Measurements from ENCODE around the gene BICD1. TPM values are rescaled to one million over a fixed set of nuclear protein-coding genes. Genes with fewer than 3 reads are reported as not detected.

Gene BICD1
- total RNA-seq, 1 donor from 2014 or later: 7.7 TPM

DNA sequence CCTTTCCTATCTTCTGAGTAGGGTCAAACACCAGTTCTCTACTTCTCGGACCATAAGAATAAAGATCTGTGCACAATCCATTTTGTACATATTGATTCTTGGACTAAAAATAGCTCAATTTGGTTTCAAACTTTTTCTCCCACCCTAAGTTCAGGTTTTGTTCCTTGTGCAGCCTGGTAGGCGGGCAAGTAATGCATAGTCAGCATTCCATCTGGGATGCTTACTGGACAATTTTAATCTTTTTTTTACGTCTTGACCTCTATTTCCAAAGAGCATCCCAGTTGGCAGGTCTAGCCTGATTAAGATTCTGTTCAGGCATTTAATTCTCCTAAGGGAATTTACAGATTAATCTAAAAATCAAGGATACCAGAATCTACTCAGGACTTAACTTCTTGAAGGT, 126.9 kb downstream of the BICD1 start:
- no peak overlapping the region for H3K4me3 ChIP-seq (ENCODE audit: low read depth, low read length)
- DNase-seq (ENCODE audit: low read depth): no peak
- no peak for TF ChIP-seq CTCF (conservative IDR thresholded peaks at IDR 0.05; ENCODE audit: low read depth, low read length)

- H3K4me3 ChIP-seq (ENCODE audit: low read depth, low read length): no peak overlapping the region
- no peak for TF ChIP-seq CTCF (conservative IDR thresholded peaks at IDR 0.05; ENCODE audit: low read depth, low read length)
These were observed 128.6 kb downstream of the BICD1 start for GRCh38 chr12:32235251-32235650.

GRCh38 chr12:32240162-32240561, 133.5 kb downstream of the BICD1 start:
- H3K4me3 ChIP-seq (ENCODE audit: low read depth, low read length): no peak overlapping the region
- TF ChIP-seq CTCF (conservative IDR thresholded peaks at IDR 0.05; ENCODE audit: low read depth, low read length): no peak
- DNase-seq (ENCODE audit: low read depth): no peak

More at GRCh38 chr12:32235251-32235650, 128.6 kb downstream of the BICD1 start:
- DNase-seq (ENCODE audit: low read depth): no peak

- no peak for DNase-seq (ENCODE audit: low read depth)
- TF ChIP-seq CTCF (conservative IDR thresholded peaks at IDR 0.05; ENCODE audit: low read depth, low read length): no peak
- no peak overlapping the region for H3K4me3 ChIP-seq (ENCODE audit: low read depth, low read length)
These were observed 134.2 kb downstream of the BICD1 start for GRCh38 chr12:32240831-32241230.

DNA sequence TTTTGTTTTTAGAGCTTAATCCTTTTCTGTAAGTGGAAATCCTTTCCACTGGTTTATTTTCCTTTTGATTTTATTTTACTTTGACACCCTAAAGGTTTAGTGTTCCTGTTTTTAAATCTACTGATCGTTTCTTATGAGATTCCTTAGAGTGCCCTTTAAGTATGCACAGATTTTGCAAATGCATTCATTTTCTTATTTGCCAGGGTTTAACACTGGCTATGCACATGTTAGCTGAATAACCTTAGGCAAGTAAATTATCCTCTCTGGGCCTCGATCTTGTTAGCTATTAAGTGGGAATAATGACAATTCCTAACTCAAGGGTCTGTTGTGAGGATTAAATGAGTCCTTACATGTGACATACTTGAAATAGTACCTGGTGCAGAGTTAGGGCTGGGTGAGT, 136.0 kb downstream of the BICD1 start:
- no peak for TF ChIP-seq CTCF (conservative IDR thresholded peaks at IDR 0.05; ENCODE audit: low read depth, low read length)
- no peak overlapping the region for H3K4me3 ChIP-seq (ENCODE audit: low read depth, low read length)
- DNase-seq (ENCODE audit: low read depth): no peak

DNA sequence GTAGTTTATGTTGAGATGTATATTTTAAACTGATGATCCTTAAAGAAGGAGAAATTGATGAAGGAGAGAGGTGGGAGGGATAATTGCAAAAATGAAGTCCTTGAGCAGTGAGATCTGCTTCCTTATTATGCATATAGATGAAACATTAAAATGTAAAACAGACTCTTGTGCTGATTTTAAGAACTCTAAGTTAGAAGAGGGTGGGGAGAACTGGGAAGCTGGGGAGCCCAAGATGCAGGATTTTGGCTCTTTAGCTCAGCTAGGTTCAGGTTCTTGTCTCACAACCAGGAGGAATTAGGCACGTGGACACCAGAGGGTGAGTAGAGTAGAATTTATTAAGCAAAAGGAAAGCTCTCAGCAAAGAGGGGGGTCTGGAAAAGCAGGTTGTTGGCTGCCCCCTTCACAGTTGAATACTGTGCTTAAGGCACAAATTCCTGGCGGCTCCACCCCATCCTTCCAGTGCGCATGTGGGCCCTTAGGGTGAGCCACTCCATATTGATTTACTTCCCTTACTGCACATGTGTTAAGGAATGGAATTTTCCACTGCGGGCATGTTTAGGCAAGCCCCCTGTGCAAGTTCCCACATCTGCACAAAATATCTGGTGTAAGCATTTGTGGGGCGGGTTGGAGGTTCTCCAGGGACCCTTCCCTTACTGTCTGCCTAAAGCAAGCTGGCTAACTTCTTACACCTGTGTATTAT, 141.9 kb downstream of the BICD1 start:
- no peak overlapping the region for H3K4me3 ChIP-seq (ENCODE audit: low read depth, low read length)
- no peak for DNase-seq (ENCODE audit: low read depth)
- TF ChIP-seq CTCF (conservative IDR thresholded peaks at IDR 0.05; ENCODE audit: low read depth, low read length): no peak

DNA sequence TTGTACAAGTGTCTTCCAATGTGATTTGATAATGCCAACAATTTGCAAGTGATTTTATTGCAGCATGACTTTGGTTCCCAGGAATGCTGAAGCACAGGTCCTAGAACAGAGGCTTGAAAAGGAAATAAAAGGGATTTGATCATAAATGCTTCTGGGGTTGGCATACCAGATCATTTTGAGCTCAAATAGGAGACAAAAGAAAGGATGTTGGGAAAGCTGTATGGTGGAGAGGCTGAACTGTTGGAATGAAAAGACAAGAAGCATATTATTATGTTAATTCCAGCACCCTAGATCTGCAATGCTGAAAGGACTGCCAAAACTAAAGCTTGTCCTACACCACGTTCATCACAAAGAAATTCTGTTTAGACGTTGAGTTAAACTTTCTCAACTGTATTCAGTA, 143.1 kb downstream of the BICD1 start:
- no peak for TF ChIP-seq CTCF (conservative IDR thresholded peaks at IDR 0.05; ENCODE audit: low read depth, low read length)
- H3K4me3 ChIP-seq (ENCODE audit: low read depth, low read length): no peak overlapping the region
- no peak for DNase-seq (ENCODE audit: low read depth)

All from epithelial cell of proximal tubule (primary cell).